MM.1S (cell line): Measurements from ENCODE around the gene XPO6.

Experiments used
- DNase-seq: peaks from one replicate; pipeline ENCODE4 v3.0.0-alpha.2; 2015
- H2AFZ ChIP-seq: fragments of 300-600 bp; sonication (generic); 2 replicates; pipeline ENCODE4 v1.6.0; 2016; ENCODE audit warnings: antibody characterized with exemption, low read length
- H3F3A ChIP-seq: fragments of 300-600 bp; sonication (generic); 2 replicates; pipeline ENCODE4 v1.6.1; 2016; ENCODE audit warnings: mild to moderate bottlenecking, antibody characterized with exemption, low read length, moderate library complexity, mixed read lengths; ENCODE audit not compliant: insufficient read depth
- H3K27ac ChIP-seq: fragments of 300-600 bp; sonication (generic); 2 replicates; pipeline ENCODE4 v1.5.1; 2016; ENCODE audit warnings: mild to moderate bottlenecking, low read length
- H3K27me3 ChIP-seq: fragments of 300-600 bp; sonication (generic); replicated peaks from 2 replicates; pipeline ENCODE4 v1.6.0; 2016; ENCODE audit warnings: low read length; ENCODE audit not compliant: insufficient read depth
- H3K36me3 ChIP-seq: fragments of 300-600 bp; sonication (generic); replicated peaks from 2 replicates; pipeline ENCODE4 v1.6.1; 2016; ENCODE audit warnings: mild to moderate bottlenecking, low read length, mixed read lengths; ENCODE audit not compliant: insufficient read depth
- H3K4me1 ChIP-seq: fragments of 300-600 bp; sonication (generic); 2 replicates; pipeline ENCODE4 v1.6.1; 2016; ENCODE audit warnings: low read length, mixed read lengths
- H3K4me2 ChIP-seq: fragments of 300-600 bp; sonication (generic); 2 replicates; pipeline ENCODE4 v1.6.0; 2016; ENCODE audit warnings: low read depth, low read length
- H3K4me3 ChIP-seq: fragments of 300-600 bp; sonication (generic); 2 replicates; pipeline ENCODE4 v1.5.1; 2016; ENCODE audit warnings: low read length, mixed read lengths
- H3K79me2 ChIP-seq: fragments of 300-600 bp; sonication (generic); 2 replicates; pipeline ENCODE4 v1.6.1; 2016; ENCODE audit warnings: mixed run types, low read length, mixed read lengths
- H3K9ac ChIP-seq: fragments of 300-600 bp; sonication (generic); 2 replicates; pipeline ENCODE4 v1.6.1; 2016; ENCODE audit warnings: low read length, mixed read lengths
- H3K9me2 ChIP-seq: fragments of 300-600 bp; sonication (generic); replicated peaks from 2 replicates; pipeline ENCODE4 v1.6.1; 2016; ENCODE audit warnings: mild to moderate bottlenecking, low read length, mixed read lengths; ENCODE audit not compliant: insufficient read depth
- H3K9me3 ChIP-seq: fragments of 300-600 bp; sonication (generic); replicated peaks from 2 replicates; pipeline ENCODE4 v1.6.1; 2016; ENCODE audit warnings: mild to moderate bottlenecking, low read length, mixed read lengths; ENCODE audit not compliant: insufficient read depth
- H4K20me1 ChIP-seq: fragments of 300-600 bp; sonication (generic); 2 replicates; pipeline ENCODE4 v1.6.1; 2016; ENCODE audit warnings: mild to moderate bottlenecking, low read length, moderate library complexity, mixed read lengths; ENCODE audit not compliant: insufficient read depth
- EZH2 ChIP-seq: fragments of 300-600 bp; sonication (generic); optimal IDR thresholded peaks from 2 replicates; pipeline ENCODE3; 2017; ENCODE audit warnings: low read depth, mild to moderate bottlenecking, antibody characterized with exemption, low read length, mixed read lengths
- EZH2phosphoT487 ChIP-seq: fragments of 300-600 bp; sonication (generic); IDR thresholded peaks from 2 replicates; pipeline ENCODE4 v1.6.1; 2018; ENCODE audit warnings: antibody characterized with exemption, low read length
- TF ChIP-seq, protein P1 (sequence below): fragments of 300-600 bp; sonication (generic); IDR thresholded peaks from 2 replicates; pipeline ENCODE4 v1.5.1; 2016; ENCODE audit warnings: antibody characterized with exemption, low read length, mixed read lengths

Gene XPO6

DNA sequence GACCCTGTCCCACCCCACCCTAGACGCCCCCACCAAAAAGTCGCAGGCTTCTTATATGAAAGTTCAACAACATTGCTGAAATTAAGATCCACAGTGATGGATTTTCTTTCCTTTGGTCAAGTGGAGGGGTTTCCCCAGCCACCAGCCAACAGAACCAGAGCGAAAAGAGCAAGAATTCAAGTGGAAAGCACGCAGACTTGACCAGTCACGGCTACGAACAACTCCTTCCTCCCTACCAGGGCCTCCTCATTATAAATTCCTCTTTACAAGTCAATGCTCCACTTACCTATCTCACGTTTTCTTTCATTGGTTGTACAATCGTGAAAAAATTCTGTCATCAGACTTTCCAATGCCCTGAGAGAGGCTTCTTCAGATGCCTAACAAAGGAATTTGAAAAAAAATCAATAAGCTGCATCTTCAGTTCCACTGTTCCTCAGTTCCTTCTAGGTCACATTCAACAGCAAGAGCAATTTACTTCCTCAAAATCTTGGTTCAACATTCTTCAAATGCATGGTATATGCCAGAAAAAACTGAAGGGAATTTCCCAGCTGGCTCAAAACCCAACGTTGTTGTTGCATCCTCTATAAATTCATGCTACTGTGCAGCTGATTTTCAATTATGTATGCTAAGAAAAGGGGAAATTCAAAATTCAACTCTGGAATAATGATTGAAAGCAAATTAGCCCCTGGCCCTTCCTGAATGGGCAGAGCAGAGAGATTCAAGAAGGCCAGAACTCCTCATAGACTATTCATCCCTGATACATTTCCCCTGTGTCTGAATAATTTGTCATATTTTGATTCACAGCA, 30.9 kb downstream of the XPO6 start:
- no peak overlapping the region for H3K4me3 ChIP-seq
- TF ChIP-seq EZH2: no peak
- TF ChIP-seq, protein P1, sequence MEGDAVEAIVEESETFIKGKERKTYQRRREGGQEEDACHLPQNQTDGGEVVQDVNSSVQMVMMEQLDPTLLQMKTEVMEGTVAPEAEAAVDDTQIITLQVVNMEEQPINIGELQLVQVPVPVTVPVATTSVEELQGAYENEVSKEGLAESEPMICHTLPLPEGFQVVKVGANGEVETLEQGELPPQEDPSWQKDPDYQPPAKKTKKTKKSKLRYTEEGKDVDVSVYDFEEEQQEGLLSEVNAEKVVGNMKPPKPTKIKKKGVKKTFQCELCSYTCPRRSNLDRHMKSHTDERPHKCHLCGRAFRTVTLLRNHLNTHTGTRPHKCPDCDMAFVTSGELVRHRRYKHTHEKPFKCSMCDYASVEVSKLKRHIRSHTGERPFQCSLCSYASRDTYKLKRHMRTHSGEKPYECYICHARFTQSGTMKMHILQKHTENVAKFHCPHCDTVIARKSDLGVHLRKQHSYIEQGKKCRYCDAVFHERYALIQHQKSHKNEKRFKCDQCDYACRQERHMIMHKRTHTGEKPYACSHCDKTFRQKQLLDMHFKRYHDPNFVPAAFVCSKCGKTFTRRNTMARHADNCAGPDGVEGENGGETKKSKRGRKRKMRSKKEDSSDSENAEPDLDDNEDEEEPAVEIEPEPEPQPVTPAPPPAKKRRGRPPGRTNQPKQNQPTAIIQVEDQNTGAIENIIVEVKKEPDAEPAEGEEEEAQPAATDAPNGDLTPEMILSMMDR: no peak
- TF ChIP-seq EZH2phosphoT487: no peak
- no peaks in the 10 kb centered on the region for H3K36me3 ChIP-seq
- DNase-seq: no peak
- H3K9me3 ChIP-seq: no peaks in the 10 kb centered on the region
- H3K27ac ChIP-seq: no peak overlapping the region
- peaks cover 97% of the 10 kb centered on the region for H3K79me2 ChIP-seq
- no peak overlapping the region for H3K4me2 ChIP-seq
- no peaks in the 10 kb centered on the region for H3F3A ChIP-seq
- no peak overlapping the region for H2AFZ ChIP-seq
- no peak overlapping the region for H3K9ac ChIP-seq
- peaks cover 34% of the 10 kb centered on the region for H4K20me1 ChIP-seq
- no peaks in the 10 kb centered on the region for H3K4me1 ChIP-seq
- H3K27me3 ChIP-seq: no peaks in the 10 kb centered on the region
- H3K9me2 ChIP-seq: no peaks in the 10 kb centered on the region

DNA sequence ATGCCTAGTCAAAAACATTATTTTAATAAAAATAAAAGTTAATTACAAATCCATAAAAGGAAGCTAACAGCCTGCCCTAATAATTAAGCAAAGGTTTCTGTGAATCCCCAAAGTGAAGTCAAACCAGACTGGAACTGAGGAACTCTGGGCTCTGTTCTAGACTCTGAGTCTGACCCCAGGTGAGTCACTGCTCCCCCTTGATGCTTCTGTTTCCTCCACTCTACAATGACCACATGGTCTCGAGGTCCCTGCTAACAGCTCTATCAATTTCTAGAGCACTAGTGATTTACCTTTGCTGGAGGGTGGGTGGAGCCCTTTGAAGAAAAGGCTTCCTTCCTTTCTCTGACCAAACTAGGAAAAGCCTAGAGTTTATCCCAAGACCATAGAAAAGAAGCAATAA, 32.4 kb downstream of the XPO6 start:
- Histone ChIP-seq H3K4me1 (no peaks in the 10 kb centered on the region), H3K4me2 (no peak overlapping the region), H3K27me3 (no peaks in the 10 kb centered on the region), H3K79me2 (peaks cover 93% of the 10 kb centered on the region), H2AFZ (no peak overlapping the region), H3K36me3 (0 out of 2 replicates have a peak, but pooled peaks cover under 1% of the 10 kb centered on the region), H3K9me3 (no peaks in the 10 kb centered on the region), H3K4me3 (no peak overlapping the region), H3K9me2 (no peaks in the 10 kb centered on the region), H3K27ac (no peak overlapping the region), H3K9ac (no peak overlapping the region), H3F3A (no peaks in the 10 kb centered on the region), H4K20me1 (peaks cover 27% of the 10 kb centered on the region)
- no peak for DNase-seq
- TF ChIP-seq, protein P1: no peak
- TF ChIP-seq EZH2 (no peak), EZH2phosphoT487 (no peak)

DNA sequence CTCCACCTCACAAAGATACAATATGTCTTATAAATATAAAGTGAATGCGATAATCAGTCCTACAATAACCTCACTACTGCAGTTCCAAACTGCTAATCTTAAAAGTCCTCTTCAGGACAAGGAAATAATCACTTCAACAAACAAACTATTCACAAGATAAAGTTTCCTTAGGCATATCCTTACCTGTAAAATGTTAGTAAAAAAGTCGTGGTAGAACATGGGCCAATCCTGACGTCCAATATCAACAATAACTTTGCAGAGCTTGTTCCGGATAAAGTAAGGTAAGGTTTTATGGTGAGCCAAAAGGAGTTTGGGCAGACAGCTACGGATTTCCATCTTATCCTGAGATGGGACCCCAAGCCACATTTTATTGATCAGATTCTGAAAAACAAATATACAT, 36.0 kb downstream of the XPO6 start:
- Histone ChIP-seq H3K79me2 (peaks cover 78% of the 10 kb centered on the region), H3K36me3 (peaks cover 6% of the 10 kb centered on the region; the same call in 1 of the 2 replicates), H2AFZ (no peak overlapping the region), H3K9ac (no peak overlapping the region), H3K4me3 (no peak overlapping the region), H3F3A (no peaks in the 10 kb centered on the region), H3K27me3 (no peaks in the 10 kb centered on the region), H4K20me1 (peaks cover 8% of the 10 kb centered on the region; the same call in 1 of the 2 replicates), H3K27ac (no peak overlapping the region), H3K4me2 (no peak overlapping the region), H3K4me1 (no peaks in the 10 kb centered on the region), H3K9me2 (no peaks in the 10 kb centered on the region), H3K9me3 (no peaks in the 10 kb centered on the region)
- no peak for DNase-seq
- TF ChIP-seq EZH2phosphoT487: no peak
- TF ChIP-seq EZH2: no peak
- TF ChIP-seq, protein P1: no peak
